Parathyroid adenoma (tissue), 2 donors: Measurements from ENCODE around the gene CWC15.

Source experiments
- H2AFZ ChIP-seq: fragments of 300-600 bp; sonication (generic); one replicate; pipeline ENCODE4 v1.7.0; 2017; ENCODE audit warnings: antibody characterized with exemption, mild to moderate bottlenecking
- H3K27ac ChIP-seq: fragments of 300-600 bp; sonication (generic); one replicate; pipeline ENCODE4 v1.7.0; 2017
- H3K27me3 ChIP-seq: fragments of 300-600 bp; sonication (generic); one replicate; pipeline ENCODE4 v1.7.0; 2017; ENCODE audit warnings: low read length; ENCODE audit not compliant: control insufficient read depth, insufficient read depth
- H3K36me3 ChIP-seq: fragments of 300-600 bp; sonication (generic); one replicate; pipeline ENCODE4 v1.7.0; 2017; ENCODE audit warnings: low read length; ENCODE audit not compliant: control insufficient read depth, insufficient read depth
- H3K4me1 ChIP-seq: fragments of 300-600 bp; sonication (generic); one replicate; pipeline ENCODE4 v1.7.0; 2017; ENCODE audit warnings: control low read depth
- H3K4me2 ChIP-seq: fragments of 300-600 bp; sonication (generic); one replicate; pipeline ENCODE4 v1.7.0; 2017; ENCODE audit warnings: low read length
- H3K4me3 ChIP-seq: fragments of 300-600 bp; sonication (generic); one replicate; pipeline ENCODE4 v1.7.0; 2017; ENCODE audit warnings: low read depth, low read length
- H3K79me2 ChIP-seq: fragments of 300-600 bp; sonication (generic); one replicate; pipeline ENCODE4 v1.7.0; 2017; ENCODE audit warnings: control low read depth
- H3K9ac ChIP-seq: fragments of 300-600 bp; sonication (generic); one replicate; pipeline ENCODE4 v1.7.0; 2017; ENCODE audit warnings: mild to moderate bottlenecking
- H3K9me3 ChIP-seq: fragments of 300-600 bp; sonication (generic); one replicate; pipeline ENCODE4 v1.7.0; 2017; ENCODE audit warnings: low read length; ENCODE audit not compliant: control insufficient read depth
- TF ChIP-seq, protein P1 (sequence below): fragments of 300-600 bp; sonication (generic); IDR thresholded peaks from one replicate; pipeline ENCODE4 v1.7.0; 2017; ENCODE audit warnings: antibody characterized with exemption, mild to moderate bottlenecking
- donor health status: primary hyperparathyroidism.

CWC15 gene

DNA sequence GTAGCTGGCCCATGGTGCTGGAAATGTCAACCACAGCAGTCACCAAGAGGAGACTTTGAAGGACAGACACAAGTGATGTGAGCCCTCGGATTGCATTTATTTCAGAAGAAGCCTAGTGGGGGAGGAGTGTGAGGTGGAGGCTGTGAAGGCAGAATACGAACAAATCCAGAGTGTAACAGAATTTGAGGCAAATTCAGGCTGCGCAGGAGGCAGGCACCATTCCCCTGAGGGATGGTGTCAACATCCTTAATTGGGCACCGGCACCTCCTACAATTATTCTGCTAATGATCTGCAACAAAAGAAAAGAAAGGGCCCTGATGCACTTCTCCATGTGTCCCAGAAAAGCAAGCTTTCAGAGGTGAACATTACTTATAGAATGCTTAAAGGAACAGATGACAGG lies 32.2 kb downstream of the CWC15 start:
- TF ChIP-seq, protein P1, sequence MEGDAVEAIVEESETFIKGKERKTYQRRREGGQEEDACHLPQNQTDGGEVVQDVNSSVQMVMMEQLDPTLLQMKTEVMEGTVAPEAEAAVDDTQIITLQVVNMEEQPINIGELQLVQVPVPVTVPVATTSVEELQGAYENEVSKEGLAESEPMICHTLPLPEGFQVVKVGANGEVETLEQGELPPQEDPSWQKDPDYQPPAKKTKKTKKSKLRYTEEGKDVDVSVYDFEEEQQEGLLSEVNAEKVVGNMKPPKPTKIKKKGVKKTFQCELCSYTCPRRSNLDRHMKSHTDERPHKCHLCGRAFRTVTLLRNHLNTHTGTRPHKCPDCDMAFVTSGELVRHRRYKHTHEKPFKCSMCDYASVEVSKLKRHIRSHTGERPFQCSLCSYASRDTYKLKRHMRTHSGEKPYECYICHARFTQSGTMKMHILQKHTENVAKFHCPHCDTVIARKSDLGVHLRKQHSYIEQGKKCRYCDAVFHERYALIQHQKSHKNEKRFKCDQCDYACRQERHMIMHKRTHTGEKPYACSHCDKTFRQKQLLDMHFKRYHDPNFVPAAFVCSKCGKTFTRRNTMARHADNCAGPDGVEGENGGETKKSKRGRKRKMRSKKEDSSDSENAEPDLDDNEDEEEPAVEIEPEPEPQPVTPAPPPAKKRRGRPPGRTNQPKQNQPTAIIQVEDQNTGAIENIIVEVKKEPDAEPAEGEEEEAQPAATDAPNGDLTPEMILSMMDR: no peak
- H3K27ac ChIP-seq: no peak overlapping the region

DNA sequence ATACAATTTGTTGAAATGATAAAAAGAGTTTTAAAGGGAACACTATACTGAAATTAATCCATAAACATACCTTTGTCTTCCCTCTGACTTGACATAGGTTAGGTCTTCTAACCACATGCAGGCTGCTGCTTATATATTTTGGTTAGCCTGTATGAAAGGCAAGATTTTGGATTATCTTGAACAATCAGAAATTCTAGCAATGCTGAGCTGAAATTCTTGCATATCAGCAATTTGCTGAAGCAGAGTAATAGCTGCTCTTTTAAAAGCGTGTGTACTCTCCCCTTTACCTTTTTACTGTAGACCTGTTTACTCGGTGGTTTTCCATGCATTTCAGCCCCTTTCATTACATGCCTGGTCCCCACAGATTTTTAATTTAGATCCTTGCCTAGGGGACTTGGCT lies 34.0 kb downstream of the CWC15 start:
- no peak overlapping the region for H2AFZ ChIP-seq
- H3K27me3 ChIP-seq: no peaks in the 10 kb centered on the region
- no peaks in the 10 kb centered on the region for H3K9me3 ChIP-seq
- no peak overlapping the region for H3K9ac ChIP-seq
- TF ChIP-seq, protein P1: no peak
- no peaks in the 10 kb centered on the region for H3K79me2 ChIP-seq
- no peaks in the 10 kb centered on the region for H3K36me3 ChIP-seq
- H3K4me3 ChIP-seq: no peak overlapping the region
- peaks cover 10% of the 10 kb centered on the region for H3K4me1 ChIP-seq
- H3K4me2 ChIP-seq: no peak overlapping the region
- no peak overlapping the region for H3K27ac ChIP-seq

More for the DNA sequence above, 32.2 kb downstream of the CWC15 start:
- Histone ChIP-seq H3K36me3 (no peaks in the 10 kb centered on the region), H3K4me2 (no peak overlapping the region), H2AFZ (no peak overlapping the region), H3K27me3 (no peaks in the 10 kb centered on the region), H3K4me3 (no peak overlapping the region), H3K9ac (no peak overlapping the region), H3K9me3 (no peaks in the 10 kb centered on the region), H3K4me1 (peaks cover 8% of the 10 kb centered on the region), H3K79me2 (no peaks in the 10 kb centered on the region)

DNA sequence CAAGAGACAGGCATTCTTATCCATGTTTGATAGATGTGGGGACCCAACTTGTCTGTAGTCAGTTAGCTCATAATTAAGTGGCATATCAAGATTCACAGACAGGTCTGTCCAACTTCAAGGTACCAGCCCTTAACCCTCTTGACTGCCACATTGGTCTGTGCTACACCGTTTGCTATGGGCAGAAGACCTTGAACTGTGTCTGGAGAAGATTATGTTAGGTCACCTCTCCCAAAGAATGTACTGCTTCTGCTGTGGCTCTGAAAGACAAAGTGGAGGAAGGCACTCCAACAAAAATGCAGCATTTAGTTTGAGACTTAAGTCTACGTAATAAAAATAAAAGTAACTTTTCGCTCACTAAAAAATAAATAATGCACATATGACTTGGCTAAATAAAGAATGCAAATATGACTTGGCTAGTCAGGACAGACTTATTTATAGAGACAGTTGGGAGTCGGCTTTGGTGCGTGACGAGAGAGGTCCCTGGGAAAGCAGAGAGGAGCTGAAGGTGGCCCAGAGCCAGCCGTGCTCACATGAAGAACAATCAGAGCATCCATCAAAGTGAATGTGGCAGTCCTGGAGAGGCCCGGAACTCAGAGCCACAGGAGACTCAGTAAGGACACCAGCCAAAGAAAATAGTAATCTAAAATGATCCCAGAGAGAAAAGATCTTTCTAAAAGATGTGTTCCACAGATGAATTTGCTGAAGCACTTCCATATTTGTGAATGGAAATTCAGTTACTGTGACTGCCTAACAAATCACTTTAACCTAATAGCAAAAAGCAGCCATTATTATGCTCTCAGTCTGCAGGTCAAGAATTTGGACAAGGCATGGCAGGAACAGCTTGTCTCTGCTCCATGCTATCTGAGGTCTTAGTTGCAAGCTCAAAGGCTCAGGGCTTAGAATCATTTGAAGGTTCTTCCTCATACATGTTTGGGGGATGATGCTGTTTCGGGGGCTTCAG lies 35.0 kb downstream of the CWC15 start:
- Histone ChIP-seq H3K4me3 (no peak overlapping the region), H3K4me1 (peaks cover 10% of the 10 kb centered on the region), H3K27me3 (no peaks in the 10 kb centered on the region), H3K27ac (no peak overlapping the region), H3K36me3 (no peaks in the 10 kb centered on the region), H3K4me2 (no peak overlapping the region), H3K9ac (no peak overlapping the region), H3K79me2 (no peaks in the 10 kb centered on the region), H3K9me3 (no peaks in the 10 kb centered on the region), H2AFZ (no peak overlapping the region)
- TF ChIP-seq, protein P1: no peak

DNA sequence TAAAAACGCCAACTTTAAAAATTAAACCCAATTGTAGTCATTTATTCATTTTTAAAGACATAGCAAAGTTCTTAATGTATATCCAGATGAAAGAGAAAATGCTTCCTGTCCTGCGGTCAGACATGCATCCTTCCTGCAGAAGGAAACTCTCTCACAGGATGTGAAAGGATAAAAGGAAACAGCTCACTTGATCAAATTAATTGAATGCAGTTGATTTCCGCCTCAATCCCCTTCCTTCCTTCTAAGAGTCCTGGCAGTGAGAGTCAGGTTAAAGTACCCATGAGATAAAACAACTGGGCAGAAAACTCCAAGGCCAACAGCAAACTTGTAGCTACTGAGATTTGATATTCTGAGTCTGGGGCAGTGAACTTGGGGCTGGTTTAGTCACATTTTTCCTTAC lies 38.5 kb downstream of the CWC15 start:
- Histone ChIP-seq H3K4me1 (peaks cover 10% of the 10 kb centered on the region), H3K4me3 (no peak overlapping the region), H3K4me2 (no peak overlapping the region), H3K9me3 (no peaks in the 10 kb centered on the region), H3K9ac (no peak overlapping the region), H2AFZ (no peak overlapping the region), H3K79me2 (no peaks in the 10 kb centered on the region), H3K36me3 (no peaks in the 10 kb centered on the region), H3K27me3 (no peaks in the 10 kb centered on the region), H3K27ac (no peak overlapping the region)
- TF ChIP-seq, protein P1: no peak
